C4-2B (cell line): ENCODE results near the gene OR10V1.

Experiments used
- ZFX ChIP-seq: fragments of 450-650 bp; IDR thresholded peaks from 2 replicates; pipeline ENCODE4 v1.6.1; 2017
- TF ChIP-seq, protein P1 (sequence below): fragments of 450-650 bp; conservative IDR thresholded peaks from 2 replicates; pipeline ENCODE4 v1.5.1; 2017; ENCODE audit warnings: mild to moderate bottlenecking

DNA sequence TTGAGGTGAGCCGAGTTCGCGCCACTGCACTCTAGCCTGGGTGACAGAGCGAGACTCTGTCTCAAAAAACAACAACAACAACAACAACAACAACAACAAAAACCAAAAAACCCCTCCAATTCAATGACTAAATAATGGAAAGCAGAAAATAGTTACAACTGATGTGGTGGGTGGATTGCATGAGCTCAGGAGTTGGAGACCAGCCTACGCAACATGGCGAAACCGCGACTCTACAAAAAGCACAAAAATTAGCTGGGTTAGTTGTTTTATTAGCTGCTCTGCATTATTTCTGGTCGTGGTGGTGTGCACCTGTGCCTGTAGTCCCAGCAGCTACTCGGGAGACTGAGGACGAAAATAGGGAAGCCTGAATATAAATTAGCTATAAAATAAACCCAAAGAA lies 42.2 kb downstream of the OR10V1 start:
- TF ChIP-seq, protein P1, sequence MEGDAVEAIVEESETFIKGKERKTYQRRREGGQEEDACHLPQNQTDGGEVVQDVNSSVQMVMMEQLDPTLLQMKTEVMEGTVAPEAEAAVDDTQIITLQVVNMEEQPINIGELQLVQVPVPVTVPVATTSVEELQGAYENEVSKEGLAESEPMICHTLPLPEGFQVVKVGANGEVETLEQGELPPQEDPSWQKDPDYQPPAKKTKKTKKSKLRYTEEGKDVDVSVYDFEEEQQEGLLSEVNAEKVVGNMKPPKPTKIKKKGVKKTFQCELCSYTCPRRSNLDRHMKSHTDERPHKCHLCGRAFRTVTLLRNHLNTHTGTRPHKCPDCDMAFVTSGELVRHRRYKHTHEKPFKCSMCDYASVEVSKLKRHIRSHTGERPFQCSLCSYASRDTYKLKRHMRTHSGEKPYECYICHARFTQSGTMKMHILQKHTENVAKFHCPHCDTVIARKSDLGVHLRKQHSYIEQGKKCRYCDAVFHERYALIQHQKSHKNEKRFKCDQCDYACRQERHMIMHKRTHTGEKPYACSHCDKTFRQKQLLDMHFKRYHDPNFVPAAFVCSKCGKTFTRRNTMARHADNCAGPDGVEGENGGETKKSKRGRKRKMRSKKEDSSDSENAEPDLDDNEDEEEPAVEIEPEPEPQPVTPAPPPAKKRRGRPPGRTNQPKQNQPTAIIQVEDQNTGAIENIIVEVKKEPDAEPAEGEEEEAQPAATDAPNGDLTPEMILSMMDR: no peak
- TF ChIP-seq ZFX: no peak
